Activated CD4-positive, alpha-beta T cell treated with anti-CD3 and anti-CD28 coated beads, Interleukin-2, amount 10 ng/mL, durations not matched to agents 24 days and 14 days (primary cell): Measurements from ENCODE around the gene GHR. TPM values are rescaled to one million over a fixed set of nuclear protein-coding genes. Genes with fewer than 3 reads are reported as not detected.

Experiments
- DNase-seq: peaks from one replicate; pipeline ENCODE4 v3.0.0; 2022
- H3K27ac Mint-ChIP-seq: one replicate; pipeline ENCODE4 v1.8.0; 2022; ENCODE audit warnings: mild to moderate bottlenecking, mixed read lengths
- H3K27me3 Mint-ChIP-seq: one replicate; pipeline ENCODE4 v1.8.0; 2022; ENCODE audit warnings: mixed read lengths
- H3K36me3 Mint-ChIP-seq: one replicate; pipeline ENCODE4 v1.8.0; 2022; ENCODE audit warnings: low read depth, mild to moderate bottlenecking, mixed read lengths
- H3K4me1 Mint-ChIP-seq: one replicate; pipeline ENCODE4 v1.8.0; 2021; ENCODE audit warnings: mixed read lengths
- H3K4me3 Mint-ChIP-seq: one replicate; pipeline ENCODE4 v1.8.0; 2022; ENCODE audit warnings: mild to moderate bottlenecking, moderate library complexity, mixed read lengths
- H3K9me3 Mint-ChIP-seq: one replicate; pipeline ENCODE4 v1.8.0; 2021; ENCODE audit warnings: mixed read lengths
- intact Hi-C: fragments of 100-400 bp; cut with micrococcal nuclease; formaldehyde crosslinking; loops from one replicate; pipeline ENCODE4 v1.15.1; 2023
- total RNA-seq: library from RNA; stranded (reverse); gene quantifications from 2 replicates; pipeline ENCODE4 v1.2.3, GENCODE V29; 2022

GHR gene
- total RNA-seq, 1 donor from 2014 or later = not detected

DNA sequence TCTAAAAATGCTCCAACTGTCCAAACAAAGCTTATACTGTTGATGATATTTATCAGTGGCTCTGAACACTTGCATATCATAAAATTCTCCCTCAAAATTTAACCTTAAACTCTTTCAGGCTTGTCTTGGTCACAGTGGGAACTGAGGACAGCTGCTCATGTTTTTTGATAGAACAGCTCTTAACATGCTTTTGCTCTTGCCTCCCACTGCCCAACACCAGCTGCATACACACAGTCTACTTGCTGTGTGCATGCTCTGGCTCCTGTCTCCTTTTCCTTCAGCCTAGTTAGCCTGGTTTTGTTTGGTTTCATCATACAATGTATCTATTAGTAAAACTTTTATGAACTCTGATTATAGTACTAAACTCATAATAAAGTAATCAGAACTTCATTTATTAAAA is 64.6 kb downstream of the GHR start:
- Mint-ChIP-seq H3K9me3 (no peaks in the 10 kb centered on the region), H3K27me3 (no peaks in the 10 kb centered on the region), H3K27ac (no peak overlapping the region), H3K4me1 (no peaks in the 10 kb centered on the region), H3K36me3 (no peaks in the 10 kb centered on the region), H3K4me3 (no peak overlapping the region)
- no peak for DNase-seq
- intact Hi-C loops = no loop called here

DNA sequence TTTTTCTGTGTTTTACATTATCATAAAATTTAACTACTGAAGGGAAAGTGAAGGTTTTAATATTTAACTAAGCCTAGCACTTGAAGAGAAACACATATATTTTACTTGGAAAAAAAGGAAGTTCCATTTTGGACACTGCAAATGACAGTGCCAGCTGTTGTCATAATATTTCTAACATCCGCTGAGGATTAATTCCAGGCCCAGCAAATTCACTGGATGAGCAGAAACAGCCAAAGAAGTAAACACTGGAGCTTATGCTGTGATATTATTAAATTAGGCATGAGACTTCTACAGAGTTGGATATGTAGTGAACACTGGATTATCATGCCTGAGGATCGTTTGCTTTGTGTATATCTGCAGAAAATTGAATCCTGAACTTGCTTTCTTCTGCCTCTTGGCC is 67.6 kb downstream of the GHR start:
- Mint-ChIP-seq H3K9me3 (no peaks in the 10 kb centered on the region), H3K36me3 (no peaks in the 10 kb centered on the region), H3K27ac (no peak overlapping the region), H3K27me3 (no peaks in the 10 kb centered on the region), H3K4me1 (no peaks in the 10 kb centered on the region), H3K4me3 (no peak overlapping the region)
- intact Hi-C loops = no loop called here
- DNase-seq = no peak

DNA sequence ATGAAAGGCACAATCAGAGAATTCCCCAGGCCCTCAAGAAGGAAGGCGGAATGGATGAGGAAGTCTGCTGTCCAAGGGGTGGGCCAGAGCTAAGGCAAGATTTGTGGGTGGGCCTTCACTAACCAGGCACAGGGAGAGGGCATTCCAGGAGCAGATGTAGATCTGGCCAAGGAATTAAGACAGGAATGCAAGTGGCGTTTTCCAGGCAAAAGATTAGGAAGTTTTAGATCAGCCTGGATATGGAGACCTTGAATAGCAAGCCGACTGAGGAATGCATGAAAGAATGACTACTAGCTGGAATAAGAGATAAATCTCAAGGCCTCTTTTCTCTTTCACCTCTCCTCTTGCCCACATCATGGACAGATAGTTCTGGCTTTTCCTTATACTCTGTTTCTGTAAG is 68.5 kb downstream of the GHR start:
- no peaks in the 10 kb centered on the region for H3K9me3 Mint-ChIP-seq
- H3K36me3 Mint-ChIP-seq = no peaks in the 10 kb centered on the region
- H3K4me1 Mint-ChIP-seq = no peaks in the 10 kb centered on the region
- no peak for DNase-seq
- no peak overlapping the region for H3K27ac Mint-ChIP-seq
- no peaks in the 10 kb centered on the region for H3K27me3 Mint-ChIP-seq
- no peak overlapping the region for H3K4me3 Mint-ChIP-seq
- intact Hi-C loops = no loop called here

DNA sequence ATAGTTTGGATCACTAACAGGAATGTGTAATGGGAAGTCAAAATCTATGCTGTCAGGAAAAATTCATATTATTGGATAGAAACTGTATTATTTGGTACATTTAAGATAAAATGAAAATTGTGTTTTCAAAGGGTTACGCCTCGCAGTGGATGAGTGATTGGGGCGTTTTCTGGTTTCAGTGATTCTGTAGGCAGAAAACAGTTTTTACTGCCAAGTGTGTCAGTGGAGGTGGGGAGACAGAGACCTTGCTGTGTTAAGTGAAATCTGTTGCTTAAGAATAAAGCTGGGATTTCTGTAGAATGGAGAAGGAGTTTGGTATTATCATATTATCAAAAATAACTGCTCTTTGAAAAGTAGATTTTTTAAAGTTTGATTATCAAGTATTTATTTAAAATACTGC is 69.7 kb downstream of the GHR start:
- Mint-ChIP-seq H3K9me3 (no peaks in the 10 kb centered on the region), H3K4me3 (no peak overlapping the region)

DNA sequence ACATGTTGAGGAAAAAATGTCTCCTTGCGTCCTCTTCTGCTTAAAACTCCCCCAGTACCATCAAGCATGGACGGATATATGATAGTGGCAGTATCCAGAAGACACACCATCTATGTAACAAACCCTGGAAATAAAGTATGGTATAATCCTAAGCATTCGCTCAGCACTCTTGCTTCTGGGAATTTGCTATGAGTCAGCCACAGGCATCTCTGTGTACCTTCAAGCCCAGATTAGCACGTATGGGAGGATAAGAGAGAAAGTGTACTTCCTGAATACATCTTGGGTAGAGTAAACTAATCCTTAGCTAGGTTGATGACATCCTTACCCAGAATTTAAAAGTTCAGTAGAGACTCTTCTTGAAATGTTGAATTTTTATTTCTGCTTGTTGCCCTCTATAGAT is 71.2 kb downstream of the GHR start:
- intact Hi-C loops = no loop called here
- Mint-ChIP-seq H3K27me3 (no peaks in the 10 kb centered on the region), H3K27ac (no peak overlapping the region), H3K9me3 (no peaks in the 10 kb centered on the region), H3K4me1 (no peaks in the 10 kb centered on the region), H3K4me3 (no peak overlapping the region), H3K36me3 (no peaks in the 10 kb centered on the region)
- no peak for DNase-seq

More for the DNA sequence above, 69.7 kb downstream of the GHR start:
- no peak for DNase-seq
- Mint-ChIP-seq H3K4me1 (no peaks in the 10 kb centered on the region), H3K27ac (no peak overlapping the region), H3K36me3 (no peaks in the 10 kb centered on the region), H3K27me3 (no peaks in the 10 kb centered on the region)
- intact Hi-C loops = no loop called here

DNA sequence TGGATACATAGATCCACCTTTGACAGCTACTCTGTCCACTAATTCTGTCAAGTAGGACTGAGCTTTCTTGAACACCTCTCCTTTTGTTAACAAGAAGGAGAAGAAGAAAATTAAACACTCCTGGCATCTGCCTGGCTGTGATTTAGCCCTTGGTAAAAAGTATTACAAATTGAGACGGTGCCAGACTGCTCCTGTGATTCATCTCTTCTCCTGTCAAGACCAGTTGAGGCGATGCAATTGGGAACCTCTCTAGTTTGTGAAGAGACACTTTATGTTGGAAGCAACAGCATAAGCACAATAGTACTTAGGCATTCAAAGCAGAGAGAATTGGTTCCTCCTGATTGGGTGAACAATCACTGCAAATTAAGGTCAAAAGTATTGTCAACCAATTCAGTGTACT is 72.7 kb downstream of the GHR start:
- intact Hi-C loops = no loop called here

DNA sequence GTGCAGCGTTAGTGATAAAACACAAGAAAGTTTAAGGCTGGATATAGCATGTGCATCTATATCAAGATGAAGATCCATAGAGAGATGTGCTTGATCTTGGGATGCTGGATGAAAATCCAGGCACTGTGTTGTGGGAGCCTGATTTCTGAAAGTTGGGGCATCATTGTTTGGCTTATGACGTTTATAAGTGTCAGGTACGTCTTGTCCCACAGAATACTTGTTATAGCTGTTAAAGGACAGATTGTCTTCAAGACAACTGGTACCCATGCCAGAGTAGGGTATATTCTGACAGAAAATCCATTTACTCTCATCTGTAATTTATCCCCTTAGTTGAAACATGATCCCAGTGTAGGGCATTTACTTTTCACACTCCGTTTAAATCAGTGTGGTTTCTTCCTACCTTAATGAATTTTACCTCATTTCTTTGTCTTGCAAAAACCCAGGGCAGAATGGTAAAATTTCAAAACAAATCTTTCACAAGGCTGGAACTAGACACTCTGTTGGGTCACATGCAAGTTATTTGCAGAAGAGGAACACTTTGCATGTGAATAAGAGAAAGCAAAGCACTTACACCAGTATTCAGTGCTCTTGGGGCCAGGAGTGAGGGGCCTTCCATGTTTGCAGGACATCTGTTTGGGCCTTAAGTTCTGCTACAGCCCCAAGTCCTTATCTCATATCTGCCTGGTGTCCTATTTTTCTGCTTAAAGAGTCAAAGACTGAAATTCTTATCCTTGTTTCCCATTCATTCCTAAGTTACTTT is 73.3 kb downstream of the GHR start:
- no peak for DNase-seq
- H3K4me1 Mint-ChIP-seq = no peaks in the 10 kb centered on the region
- H3K36me3 Mint-ChIP-seq = no peaks in the 10 kb centered on the region
- H3K4me3 Mint-ChIP-seq = no peak overlapping the region
- H3K9me3 Mint-ChIP-seq = no peaks in the 10 kb centered on the region
- intact Hi-C loops = no loop called here
- H3K27me3 Mint-ChIP-seq = no peaks in the 10 kb centered on the region
- no peak overlapping the region for H3K27ac Mint-ChIP-seq

More for the DNA sequence above, 72.7 kb downstream of the GHR start:
- no peak overlapping the region for H3K27ac Mint-ChIP-seq
- no peaks in the 10 kb centered on the region for H3K9me3 Mint-ChIP-seq
- H3K4me3 Mint-ChIP-seq = no peak overlapping the region
- no peaks in the 10 kb centered on the region for H3K36me3 Mint-ChIP-seq
- H3K4me1 Mint-ChIP-seq = no peaks in the 10 kb centered on the region
- no peaks in the 10 kb centered on the region for H3K27me3 Mint-ChIP-seq
- no peak for DNase-seq

DNA sequence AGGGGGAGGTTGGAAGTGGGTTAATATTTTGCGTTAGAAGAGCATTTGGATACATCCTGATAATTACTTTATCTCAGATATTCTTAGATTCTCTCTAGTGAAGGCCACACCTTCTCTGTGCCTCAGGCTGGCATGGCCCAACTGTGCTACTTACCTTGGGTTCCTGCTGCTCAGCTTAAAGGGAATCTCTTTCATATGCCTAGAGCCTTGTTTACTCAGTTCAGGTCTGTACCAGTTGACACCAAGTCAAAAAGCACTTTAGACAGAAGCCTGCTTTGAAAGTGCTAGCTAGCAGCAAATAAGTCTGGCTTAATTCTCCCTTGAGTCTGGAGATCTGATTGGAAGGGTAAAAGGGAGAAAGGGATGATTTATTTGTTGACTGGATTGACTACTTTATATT is 74.8 kb downstream of the GHR start:
- Mint-ChIP-seq H3K27me3 (no peaks in the 10 kb centered on the region), H3K36me3 (no peaks in the 10 kb centered on the region), H3K9me3 (no peaks in the 10 kb centered on the region), H3K4me3 (no peak overlapping the region), H3K4me1 (no peaks in the 10 kb centered on the region), H3K27ac (no peak overlapping the region)
- intact Hi-C loops = no loop called here
- DNase-seq = no peak

DNA sequence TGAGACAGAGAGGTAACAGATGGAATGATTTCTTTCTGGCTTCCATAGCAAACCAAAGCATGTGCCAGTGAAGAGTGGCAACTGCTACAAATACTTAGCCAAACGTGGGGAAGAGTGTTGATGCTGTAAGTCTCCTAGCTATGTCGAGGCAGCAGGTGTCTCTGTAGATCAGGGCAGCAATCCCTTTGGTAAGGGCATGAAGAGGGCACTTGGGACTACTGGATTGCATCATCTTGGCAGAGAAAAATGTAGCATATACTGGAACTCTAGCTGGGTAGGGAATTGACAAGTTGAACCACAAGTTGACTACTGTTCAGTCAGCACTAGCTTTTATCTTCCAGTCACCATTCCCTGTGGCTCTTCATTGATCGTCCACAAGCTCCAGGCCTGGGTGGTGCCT is 75.8 kb downstream of the GHR start:
- Mint-ChIP-seq H3K4me1 (no peaks in the 10 kb centered on the region), H3K9me3 (no peaks in the 10 kb centered on the region), H3K4me3 (no peak overlapping the region), H3K27me3 (no peaks in the 10 kb centered on the region), H3K36me3 (no peaks in the 10 kb centered on the region), H3K27ac (no peak overlapping the region)
- no peak for DNase-seq
- intact Hi-C loops = no loop called here

DNA sequence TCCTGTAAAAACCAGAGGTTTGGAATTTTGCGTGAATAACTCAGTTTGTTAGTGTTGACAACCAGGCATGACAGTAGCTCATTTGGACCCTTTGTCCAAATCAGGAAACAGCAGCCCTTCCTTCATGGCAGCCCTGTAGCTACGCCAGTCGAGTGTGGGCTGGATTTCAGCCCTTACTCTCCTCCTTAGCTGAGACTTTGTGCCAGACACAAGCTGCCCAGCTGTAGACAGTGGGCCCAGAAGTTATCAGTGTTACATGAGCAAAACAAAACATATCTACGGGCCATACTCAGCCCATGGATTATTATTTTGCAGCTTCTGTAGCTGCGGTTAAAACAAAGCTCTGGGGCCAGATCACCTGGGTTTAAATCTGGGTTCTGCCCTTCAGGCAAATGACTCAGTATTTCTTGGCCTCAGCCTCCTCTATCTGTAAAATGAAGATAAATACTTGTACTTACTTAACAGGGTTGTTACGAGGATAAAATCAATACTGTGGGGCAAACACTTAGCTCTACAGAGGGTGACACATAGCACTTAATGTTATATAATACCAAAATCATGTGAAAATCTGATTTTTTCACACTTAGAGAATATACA is 76.9 kb downstream of the GHR start:
- intact Hi-C loops = no loop called here
- H3K36me3 Mint-ChIP-seq = no peaks in the 10 kb centered on the region

DNA sequence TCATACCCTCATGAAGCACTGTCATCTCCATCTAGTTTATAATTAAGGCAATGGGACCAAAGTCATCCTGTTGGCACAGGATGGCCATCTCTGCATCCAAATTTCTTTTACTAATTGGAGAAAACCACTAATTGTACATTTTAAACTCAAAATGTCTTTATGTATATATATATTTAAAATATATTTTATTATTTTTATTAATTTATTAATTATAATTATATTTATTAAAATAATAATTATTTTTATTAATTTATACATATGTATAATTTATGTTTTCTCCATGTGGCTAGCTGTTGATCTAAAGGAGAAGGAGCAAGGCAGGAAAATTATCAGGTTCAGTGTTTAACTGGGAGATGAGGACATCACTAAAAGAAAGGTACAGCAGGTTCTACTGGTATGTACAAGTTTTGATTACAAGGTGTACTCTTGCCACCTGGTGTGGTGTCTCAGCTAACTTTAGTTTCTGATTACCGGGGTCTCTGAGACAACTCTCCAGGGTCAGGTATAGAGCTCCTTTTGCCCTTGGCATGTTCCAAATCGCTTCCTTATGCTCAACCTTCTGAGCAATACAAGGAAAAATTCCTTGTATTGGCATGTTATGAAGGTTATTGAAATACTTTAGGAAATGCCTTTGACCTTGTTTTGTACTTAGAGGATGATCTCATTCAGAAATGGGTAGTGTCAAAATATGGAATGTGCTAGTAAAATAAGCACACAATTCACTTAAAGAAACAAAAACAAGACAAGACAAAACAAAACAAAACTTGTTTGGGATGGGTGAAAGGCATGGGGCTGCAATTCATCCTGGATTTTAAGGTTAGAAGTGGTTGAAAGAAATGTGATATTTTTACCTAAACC is 79.6 kb downstream of the GHR start:
- no peaks in the 10 kb centered on the region for H3K4me1 Mint-ChIP-seq
- no peak for DNase-seq
- H3K9me3 Mint-ChIP-seq = no peaks in the 10 kb centered on the region
- H3K36me3 Mint-ChIP-seq = no peaks in the 10 kb centered on the region
- H3K27me3 Mint-ChIP-seq = no peaks in the 10 kb centered on the region
- intact Hi-C loops = no loop called here
- H3K4me3 Mint-ChIP-seq = no peak overlapping the region
- H3K27ac Mint-ChIP-seq = no peak overlapping the region

More for the DNA sequence above, 76.9 kb downstream of the GHR start:
- H3K27ac Mint-ChIP-seq = no peak overlapping the region
- DNase-seq = no peak
- no peaks in the 10 kb centered on the region for H3K27me3 Mint-ChIP-seq
- H3K4me3 Mint-ChIP-seq = no peak overlapping the region
- H3K9me3 Mint-ChIP-seq = no peaks in the 10 kb centered on the region
- H3K4me1 Mint-ChIP-seq = no peaks in the 10 kb centered on the region

DNA sequence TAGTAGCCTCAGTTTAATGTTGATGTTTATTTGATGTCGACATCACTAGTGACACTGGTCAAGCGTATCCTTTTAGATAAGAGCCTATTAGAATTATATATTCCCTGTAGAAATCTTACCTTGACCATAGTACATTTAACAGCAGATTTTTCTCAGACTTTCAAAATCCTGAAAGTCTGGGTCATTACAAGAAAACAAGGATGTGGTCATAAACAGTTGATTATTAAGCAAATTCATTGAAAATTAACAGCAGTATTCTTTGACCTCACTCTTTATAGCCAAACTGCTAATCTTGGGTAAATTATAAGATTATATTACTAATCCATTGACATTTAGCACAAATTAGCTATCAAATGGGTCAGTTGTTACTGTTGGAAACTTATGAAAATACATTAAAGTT is 83.4 kb downstream of the GHR start:
- Mint-ChIP-seq H3K36me3 (no peaks in the 10 kb centered on the region), H3K27ac (no peak overlapping the region), H3K4me3 (no peak overlapping the region), H3K27me3 (no peaks in the 10 kb centered on the region), H3K4me1 (no peaks in the 10 kb centered on the region), H3K9me3 (no peaks in the 10 kb centered on the region)
- no peak for DNase-seq
- intact Hi-C loops = no loop called here

DNA sequence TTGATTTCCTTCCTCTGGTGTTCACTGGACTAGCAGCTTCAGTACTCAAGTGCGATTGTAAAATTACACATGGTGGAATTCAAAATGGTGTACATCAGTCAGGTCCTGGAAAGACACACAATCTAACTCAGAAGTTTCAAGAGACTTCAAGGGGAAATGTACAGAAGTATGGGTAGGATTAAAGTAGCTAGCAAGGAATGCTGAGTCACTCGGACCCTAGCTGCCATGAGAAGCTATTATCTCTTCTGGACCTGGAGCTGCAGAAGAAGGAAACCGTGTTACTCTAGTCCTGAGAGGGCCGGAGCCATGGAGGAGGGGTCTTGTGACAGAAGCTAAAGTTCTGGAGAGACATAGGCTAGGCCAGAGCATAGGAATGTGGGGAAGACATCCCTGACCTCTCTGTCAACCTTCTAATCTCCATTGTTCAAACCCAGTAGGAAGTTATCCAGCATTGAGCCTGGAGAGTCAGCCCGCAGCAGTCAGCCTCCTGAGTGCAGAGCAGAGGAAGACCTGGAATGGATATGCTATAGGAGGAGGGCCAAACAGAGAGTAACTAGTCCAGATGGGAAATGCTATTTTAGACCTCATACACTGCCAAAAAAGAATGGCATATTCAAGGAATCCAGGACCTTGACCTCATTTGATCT is 84.3 kb downstream of the GHR start:
- Mint-ChIP-seq H3K4me3 (no peak overlapping the region), H3K27me3 (no peaks in the 10 kb centered on the region), H3K36me3 (no peaks in the 10 kb centered on the region), H3K4me1 (no peaks in the 10 kb centered on the region), H3K27ac (no peak overlapping the region), H3K9me3 (no peaks in the 10 kb centered on the region)
- no peak for DNase-seq
- intact Hi-C loops = no loop called here

DNA sequence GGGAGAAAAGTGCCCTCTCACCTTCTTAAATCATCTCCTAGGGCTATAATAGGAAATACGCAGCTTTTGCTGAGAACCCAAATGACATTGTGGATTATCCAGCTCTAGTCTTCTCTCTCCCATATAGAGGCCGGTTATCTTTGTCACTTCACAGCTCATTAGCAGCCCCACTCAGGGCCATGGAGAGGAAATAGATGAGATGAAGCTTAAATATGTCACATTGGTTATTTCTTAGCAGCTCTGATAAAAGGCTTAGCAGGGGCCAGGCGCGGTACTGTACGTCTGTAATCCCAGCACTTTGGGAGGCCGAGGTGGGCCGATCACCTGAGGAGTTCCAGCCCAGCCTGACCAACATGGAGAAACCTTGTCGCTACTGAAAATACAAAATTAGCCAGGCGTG is 90.0 kb downstream of the GHR start:
- peaks cover 3% of the 10 kb centered on the region for H3K27me3 Mint-ChIP-seq
- DNase-seq = no peak
- no peaks in the 10 kb centered on the region for H3K36me3 Mint-ChIP-seq
- intact Hi-C loops = no loop called here
- H3K4me1 Mint-ChIP-seq = no peaks in the 10 kb centered on the region
- H3K4me3 Mint-ChIP-seq = no peak overlapping the region
- H3K27ac Mint-ChIP-seq = no peak overlapping the region
- no peaks in the 10 kb centered on the region for H3K9me3 Mint-ChIP-seq
